ENCODE data around the gene ERBB4.

DNA sequence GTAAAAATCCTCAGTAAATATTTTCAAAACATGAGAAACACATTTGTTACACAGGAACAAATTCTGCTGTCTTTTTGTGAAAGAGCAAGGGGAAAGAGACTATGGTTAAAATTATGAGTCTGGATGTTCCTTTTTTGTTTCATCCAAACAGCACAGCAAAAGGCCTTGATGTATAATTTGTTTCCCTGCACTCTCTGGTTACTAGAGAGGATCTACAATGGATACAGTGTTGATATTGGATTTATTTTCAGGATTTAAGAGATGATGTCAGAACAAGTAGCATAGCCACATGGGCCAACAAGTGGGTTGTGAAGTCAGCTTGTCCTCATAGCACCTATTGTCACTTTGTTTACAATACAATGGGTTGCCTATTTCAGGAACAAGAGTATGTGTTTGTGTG lies 11.3 kb upstream of the ERBB4 start:
- TF ChIP-seq, protein P1, sequence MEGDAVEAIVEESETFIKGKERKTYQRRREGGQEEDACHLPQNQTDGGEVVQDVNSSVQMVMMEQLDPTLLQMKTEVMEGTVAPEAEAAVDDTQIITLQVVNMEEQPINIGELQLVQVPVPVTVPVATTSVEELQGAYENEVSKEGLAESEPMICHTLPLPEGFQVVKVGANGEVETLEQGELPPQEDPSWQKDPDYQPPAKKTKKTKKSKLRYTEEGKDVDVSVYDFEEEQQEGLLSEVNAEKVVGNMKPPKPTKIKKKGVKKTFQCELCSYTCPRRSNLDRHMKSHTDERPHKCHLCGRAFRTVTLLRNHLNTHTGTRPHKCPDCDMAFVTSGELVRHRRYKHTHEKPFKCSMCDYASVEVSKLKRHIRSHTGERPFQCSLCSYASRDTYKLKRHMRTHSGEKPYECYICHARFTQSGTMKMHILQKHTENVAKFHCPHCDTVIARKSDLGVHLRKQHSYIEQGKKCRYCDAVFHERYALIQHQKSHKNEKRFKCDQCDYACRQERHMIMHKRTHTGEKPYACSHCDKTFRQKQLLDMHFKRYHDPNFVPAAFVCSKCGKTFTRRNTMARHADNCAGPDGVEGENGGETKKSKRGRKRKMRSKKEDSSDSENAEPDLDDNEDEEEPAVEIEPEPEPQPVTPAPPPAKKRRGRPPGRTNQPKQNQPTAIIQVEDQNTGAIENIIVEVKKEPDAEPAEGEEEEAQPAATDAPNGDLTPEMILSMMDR (IDR thresholded peaks at IDR 0.05) = no peak
- TF ChIP-seq POLR2A (IDR thresholded peaks at IDR 0.05) (no peak), POLR2AphosphoS5 (IDR thresholded peaks at IDR 0.05) (no peak)

Data from transverse colon (tissue), 4 donors.